GM12872 (cell line): Measurements from ENCODE around the gene SLC16A7.

Experiments used
- CTCF ChIP-seq: IDR thresholded peaks from 3 replicates; pipeline ENCODE4 v1.5.1; 2011; ENCODE audit warnings: low read depth, mild to moderate bottlenecking, low read length, moderate library complexity; ENCODE audit not compliant: insufficient read depth

Gene SLC16A7, protein sequence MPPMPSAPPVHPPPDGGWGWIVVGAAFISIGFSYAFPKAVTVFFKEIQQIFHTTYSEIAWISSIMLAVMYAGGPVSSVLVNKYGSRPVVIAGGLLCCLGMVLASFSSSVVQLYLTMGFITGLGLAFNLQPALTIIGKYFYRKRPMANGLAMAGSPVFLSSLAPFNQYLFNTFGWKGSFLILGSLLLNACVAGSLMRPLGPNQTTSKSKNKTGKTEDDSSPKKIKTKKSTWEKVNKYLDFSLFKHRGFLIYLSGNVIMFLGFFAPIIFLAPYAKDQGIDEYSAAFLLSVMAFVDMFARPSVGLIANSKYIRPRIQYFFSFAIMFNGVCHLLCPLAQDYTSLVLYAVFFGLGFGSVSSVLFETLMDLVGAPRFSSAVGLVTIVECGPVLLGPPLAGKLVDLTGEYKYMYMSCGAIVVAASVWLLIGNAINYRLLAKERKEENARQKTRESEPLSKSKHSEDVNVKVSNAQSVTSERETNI

DNA sequence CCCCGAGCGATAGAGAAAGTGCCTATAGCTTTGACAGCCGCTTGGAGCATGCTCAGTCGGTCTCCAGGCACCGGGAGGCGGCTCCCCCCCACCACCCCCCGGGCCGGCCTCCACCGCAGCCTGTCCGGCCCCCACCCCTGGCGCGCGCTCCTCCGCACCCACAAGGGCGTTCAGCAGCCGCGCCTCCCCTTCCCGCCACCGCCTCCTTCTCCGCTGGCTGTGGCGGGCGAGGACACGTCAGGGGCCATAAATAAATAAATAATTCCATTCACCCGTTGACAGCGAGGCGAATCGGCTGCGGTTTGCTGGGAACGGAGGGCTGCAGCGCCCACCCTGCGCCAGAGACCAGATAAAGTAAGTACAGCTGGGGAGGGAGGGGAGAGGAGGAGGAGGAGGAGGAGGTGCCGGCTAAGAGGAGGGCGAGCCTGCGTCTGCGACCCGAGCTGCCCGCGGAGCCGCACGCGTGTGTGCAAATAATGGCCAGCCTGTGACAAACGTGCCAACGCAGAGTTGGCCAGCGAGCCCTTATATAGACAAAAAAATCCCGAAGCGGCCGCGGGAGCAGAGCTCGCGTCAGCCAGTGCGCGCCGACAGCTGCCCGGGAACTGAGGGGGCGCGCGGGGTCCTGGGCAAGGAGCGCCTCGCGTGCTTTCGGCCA, at the start of gene SLC16A7:
Gene SLC16A7 (plus strand): TSS at position 147 of the 658 bp plus-strand sequence. CDS start 108,773 bp downstream, outside the sequence.
- TF ChIP-seq CTCF = 0 out of 3 replicates have a peak, but pooled peaks have one; percentile 6

GRCh38 chr12:59548930-59549329, 46.9 kb upstream of the SLC16A7 start:
- TF ChIP-seq CTCF = no peak

- no peak for TF ChIP-seq CTCF
These were observed 36.1 kb upstream of the SLC16A7 start for GRCh38 chr12:59559696-59560095.

DNA sequence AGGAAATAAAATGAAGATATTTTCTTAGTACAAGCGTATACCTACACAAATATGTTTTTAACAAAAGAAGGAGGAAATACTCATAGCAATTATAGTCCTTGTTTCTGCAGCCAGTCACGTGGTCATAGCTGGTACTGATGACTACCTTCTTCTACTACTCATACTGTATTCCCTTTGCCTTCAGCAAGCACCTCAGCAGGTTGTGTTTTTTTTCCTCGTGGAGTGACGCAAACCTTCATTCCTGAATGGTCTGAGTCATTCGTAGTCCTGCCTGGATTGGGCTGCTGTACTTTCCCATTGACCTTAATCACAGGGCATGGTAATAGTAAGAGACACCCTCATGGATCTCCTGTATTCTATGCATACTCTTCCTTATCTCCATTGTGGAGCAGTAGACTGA, 25.7 kb upstream of the SLC16A7 start:
- TF ChIP-seq CTCF = no peak

- no peak for TF ChIP-seq CTCF
These were observed 21.4 kb upstream of the SLC16A7 start for GRCh38 chr12:59574406-59574805.

DNA sequence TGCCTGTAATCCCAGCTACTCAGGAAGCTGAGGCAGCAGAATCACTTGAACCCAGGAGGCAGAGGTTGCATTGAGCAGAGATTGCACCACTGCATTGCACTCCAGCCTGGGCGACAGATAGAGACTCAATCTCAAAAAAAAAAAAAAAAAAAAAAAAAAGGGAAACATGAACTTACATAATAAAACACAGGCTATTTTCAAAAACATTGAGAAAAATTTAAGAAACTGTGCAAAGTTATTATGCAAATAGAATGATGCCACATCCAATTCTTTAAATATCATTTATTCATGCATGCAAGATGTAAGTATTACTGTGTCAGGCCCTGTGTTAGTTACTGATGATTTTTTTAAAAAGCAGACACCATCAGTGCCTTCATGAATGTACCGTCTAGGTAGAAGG, 20.0 kb upstream of the SLC16A7 start:
- TF ChIP-seq CTCF = no peak

- no peak for TF ChIP-seq CTCF
These were observed 17.6 kb upstream of the SLC16A7 start for GRCh38 chr12:59578254-59578653.
